Osteoblast (primary cell): ENCODE data around the gene C1orf105. TPM values are rescaled to one million over a fixed set of nuclear protein-coding genes. Genes with fewer than 3 reads are reported as not detected.
A peak's percentile ranks its signal among the peaks of the same experiment; 100 is the strongest.

ENCODE experiments used
- DNase-seq: peaks from one replicate; pipeline ENCODE4 v3.0.0; 2011; ENCODE audit warnings: low spot score, mixed read lengths; ENCODE audit not compliant: insufficient read length; ENCODE audit errors: missing footprints
- H2AFZ ChIP-seq: 2 replicates; pipeline ENCODE4 v1.6.0; 2011; ENCODE audit warnings: mild to moderate bottlenecking, low read length
- H3K27ac ChIP-seq: 2 replicates; pipeline ENCODE4 v1.5.1; 2011; ENCODE audit warnings: mild to moderate bottlenecking, low read depth, low read length, moderate library complexity
- H3K27me3 ChIP-seq: 2 replicates; pipeline ENCODE4 v1.6.0; 2012; ENCODE audit warnings: mild to moderate bottlenecking, control low read depth, inconsistent platforms, low read length, moderate library complexity; ENCODE audit not compliant: insufficient read depth
- H3K36me3 ChIP-seq: 2 replicates; pipeline ENCODE4 v1.5.1; 2011; ENCODE audit warnings: mild to moderate bottlenecking, low read length, control low read depth, moderate library complexity; ENCODE audit not compliant: insufficient read depth
- H3K4me1 ChIP-seq: 2 replicates; pipeline ENCODE4 v1.5.1; 2011; ENCODE audit warnings: mild to moderate bottlenecking, low read length, control low read depth, moderate library complexity; ENCODE audit not compliant: insufficient read depth
- H3K4me2 ChIP-seq: 2 replicates; pipeline ENCODE4 v1.6.0; 2011; ENCODE audit warnings: mild to moderate bottlenecking, low read length; ENCODE audit not compliant: insufficient read depth
- H3K4me3 ChIP-seq: fragments of 200-600 bp; sonication (generic); 3 replicates; pipeline ENCODE4 v1.5.1; 2012; ENCODE audit warnings: mild to moderate bottlenecking, low read length, inconsistent platforms; ENCODE audit not compliant: insufficient read depth
- H3K79me2 ChIP-seq: 2 replicates; pipeline ENCODE4 v1.6.0; 2012; ENCODE audit warnings: mild to moderate bottlenecking, low read length, control low read depth, inconsistent platforms; ENCODE audit not compliant: insufficient read depth
- H3K9me3 ChIP-seq: 2 replicates; pipeline ENCODE4 v1.5.1; 2011; ENCODE audit warnings: low read depth, low read length, control low read depth
- H4K20me1 ChIP-seq: 2 replicates; pipeline ENCODE4 v1.6.0; 2012; ENCODE audit warnings: mild to moderate bottlenecking, low read length, control low read depth; ENCODE audit not compliant: insufficient read depth
- CTCF ChIP-seq: IDR thresholded peaks from 2 replicates; pipeline ENCODE4 v1.5.1; 2011; ENCODE audit warnings: mild to moderate bottlenecking, low read depth, low read length, moderate library complexity; ENCODE audit errors: extremely low read depth
- total RNA-seq: library from RNA; depleted of rRNA; stranded (reverse); fragments of >200 nt; gene quantifications from 2 replicates; pipeline ENCODE4 v1.2.3, GENCODE V29; 2012

Gene C1orf105
- total RNA-seq, 1 donor, result not detected

GRCh38 chr1:172398193-172398592 is 22.3 kb upstream of the C1orf105 start:
- Histone ChIP-seq H3K27ac (peak overlapping the region; percentile 83), H4K20me1 (no peaks in the 10 kb centered on the region), H3K79me2 (no peaks in the 10 kb centered on the region), H3K27me3 (no peaks in the 10 kb centered on the region), H3K36me3 (no peaks in the 10 kb centered on the region), H3K4me2 (peak overlapping the region; percentile 68), H3K4me3 (no peak overlapping the region), H2AFZ (peak overlapping the region; percentile 56), H3K9me3 (no peaks in the 10 kb centered on the region), H3K4me1 (peaks cover 31% of the 10 kb centered on the region)
- TF ChIP-seq CTCF, result no peak
- no peak for DNase-seq

- peak overlapping the region; percentile 56 for H2AFZ ChIP-seq
- TF ChIP-seq CTCF, result peak; percentile 63
Observed at GRCh38 chr1:172398970-172399755, 21.3 kb upstream of the C1orf105 start.

GRCh38 chr1:172399756-172400721 is 20.4 kb upstream of the C1orf105 start:
- Histone ChIP-seq H3K4me1 (peaks cover 21% of the 10 kb centered on the region), H3K4me2 (no peak overlapping the region), H3K9me3 (no peaks in the 10 kb centered on the region), H4K20me1 (no peaks in the 10 kb centered on the region), H3K4me3 (no peak overlapping the region), H2AFZ (peak overlapping the region; percentile 73), H3K36me3 (no peaks in the 10 kb centered on the region), H3K27ac (no peak overlapping the region), H3K27me3 (no peaks in the 10 kb centered on the region), H3K79me2 (no peaks in the 10 kb centered on the region)
- DNase-seq, result no peak
- TF ChIP-seq CTCF, result no peak

More at GRCh38 chr1:172398970-172399755, 21.3 kb upstream of the C1orf105 start:
- Histone ChIP-seq H3K9me3 (no peaks in the 10 kb centered on the region), H3K4me2 (peak overlapping the region; percentile 68), H4K20me1 (no peaks in the 10 kb centered on the region), H3K36me3 (no peaks in the 10 kb centered on the region), H3K4me3 (peak overlapping the region; percentile 43), H3K27me3 (no peaks in the 10 kb centered on the region), H3K4me1 (peaks cover 29% of the 10 kb centered on the region), H3K79me2 (no peaks in the 10 kb centered on the region), H3K27ac (peak overlapping the region; percentile 83)
- peak; percentile 85 for DNase-seq
